ENCODE data around the gene HLA-DRA.

- TF ChIP-seq CTCF (conservative IDR thresholded peaks at IDR 0.05; ENCODE audit: low read length) (no peak), EZH2phosphoT487 (IDR thresholded peaks at IDR 0.05; ENCODE audit: borderline replicate concordance) (no peak)
These were observed 22.9 kb downstream of the HLA-DRA start for GRCh38 chr6:32462609-32463008.
